ENCODE data around the gene MIGA2.
"Not testable (repeated sequence)": the region's sequence is repeated elsewhere in the genome, so short reads cannot be mapped to it uniquely, and the experiment has no call there.

Gene MIGA2

DNA sequence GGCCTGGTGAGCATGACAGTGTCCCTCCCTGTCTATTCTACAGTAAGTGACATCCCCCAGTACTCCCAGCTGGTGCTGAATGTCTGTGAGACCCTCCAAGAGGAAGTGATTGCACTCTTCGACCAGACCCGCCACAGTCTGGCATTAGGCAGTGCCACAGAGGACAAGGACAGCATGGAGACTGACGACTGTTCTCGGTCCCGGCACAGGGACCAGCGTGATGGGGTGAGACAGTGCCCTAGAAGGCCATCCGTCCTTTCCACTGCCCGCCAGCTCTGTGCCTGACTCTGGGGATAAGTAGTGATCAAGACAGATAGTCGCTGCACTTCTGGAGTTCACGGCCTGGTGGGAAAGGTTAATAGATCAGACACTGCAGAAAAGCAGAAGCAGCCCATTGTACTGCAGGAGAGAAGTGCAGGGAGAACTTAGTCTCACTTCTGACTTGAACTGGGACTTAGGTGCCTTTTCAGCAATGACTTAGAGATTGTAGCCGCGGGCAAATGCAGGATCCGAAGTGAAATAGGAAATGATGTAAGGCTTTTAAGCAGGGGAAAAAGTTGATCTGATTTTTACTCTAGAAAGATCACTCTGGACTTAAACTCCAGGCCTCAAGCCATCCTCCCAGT is 36.7 kb upstream of the MIGA2 start:
- H3K4me3 ChIP-seq (ENCODE audit: control insufficient read depth, low read depth, low read length), result no peak overlapping the region
- TF ChIP-seq, protein P1, sequence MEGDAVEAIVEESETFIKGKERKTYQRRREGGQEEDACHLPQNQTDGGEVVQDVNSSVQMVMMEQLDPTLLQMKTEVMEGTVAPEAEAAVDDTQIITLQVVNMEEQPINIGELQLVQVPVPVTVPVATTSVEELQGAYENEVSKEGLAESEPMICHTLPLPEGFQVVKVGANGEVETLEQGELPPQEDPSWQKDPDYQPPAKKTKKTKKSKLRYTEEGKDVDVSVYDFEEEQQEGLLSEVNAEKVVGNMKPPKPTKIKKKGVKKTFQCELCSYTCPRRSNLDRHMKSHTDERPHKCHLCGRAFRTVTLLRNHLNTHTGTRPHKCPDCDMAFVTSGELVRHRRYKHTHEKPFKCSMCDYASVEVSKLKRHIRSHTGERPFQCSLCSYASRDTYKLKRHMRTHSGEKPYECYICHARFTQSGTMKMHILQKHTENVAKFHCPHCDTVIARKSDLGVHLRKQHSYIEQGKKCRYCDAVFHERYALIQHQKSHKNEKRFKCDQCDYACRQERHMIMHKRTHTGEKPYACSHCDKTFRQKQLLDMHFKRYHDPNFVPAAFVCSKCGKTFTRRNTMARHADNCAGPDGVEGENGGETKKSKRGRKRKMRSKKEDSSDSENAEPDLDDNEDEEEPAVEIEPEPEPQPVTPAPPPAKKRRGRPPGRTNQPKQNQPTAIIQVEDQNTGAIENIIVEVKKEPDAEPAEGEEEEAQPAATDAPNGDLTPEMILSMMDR (IDR thresholded peaks at IDR 0.05; ENCODE audit: control insufficient read depth, insufficient read depth, low read depth, low read length, missing control alignments), result no peak
- no peak for DNase-seq (ENCODE audit: low read depth)

DNA sequence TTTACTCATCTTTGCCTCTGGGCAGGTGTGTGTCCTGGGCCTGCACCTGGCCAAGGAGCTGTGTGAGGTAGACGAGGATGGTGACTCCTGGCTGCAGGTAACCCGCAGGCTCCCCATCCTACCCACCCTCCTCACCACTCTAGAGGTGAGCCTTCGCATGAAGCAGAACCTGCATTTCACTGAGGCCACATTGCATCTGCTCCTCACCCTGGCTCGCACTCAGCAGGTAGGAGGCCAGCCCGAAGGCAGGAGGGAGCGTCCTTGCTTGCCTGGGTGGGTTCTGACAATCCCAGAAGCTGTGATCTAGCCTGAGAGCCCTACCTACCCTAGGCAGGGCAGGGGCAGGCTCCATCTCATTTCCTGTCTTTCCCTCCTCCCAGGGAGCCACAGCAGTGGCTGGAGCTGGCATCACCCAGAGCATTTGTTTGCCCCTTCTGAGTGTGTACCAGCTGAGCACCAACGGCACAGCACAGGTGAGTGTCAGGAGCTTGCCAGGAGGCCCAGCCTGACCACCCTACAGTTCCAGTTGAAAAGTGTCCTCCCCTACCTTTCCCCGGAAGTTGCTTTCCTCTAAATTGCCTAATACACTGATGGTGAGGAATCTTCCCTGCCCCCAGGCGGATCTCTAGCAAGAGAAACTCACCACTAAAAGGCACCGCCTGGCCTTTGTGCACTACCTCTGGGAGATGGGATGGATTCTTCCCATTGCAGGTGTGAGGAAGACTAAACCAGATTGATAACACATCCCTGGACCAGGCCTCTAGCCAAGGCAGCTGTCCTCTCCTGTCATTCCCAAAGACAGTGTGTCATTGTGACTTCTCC is 34.7 kb upstream of the MIGA2 start:
- TF ChIP-seq, protein P1 (IDR thresholded peaks at IDR 0.05; ENCODE audit: control insufficient read depth, insufficient read depth, low read depth, low read length, missing control alignments), result no peak
- no peak overlapping the region for H3K4me3 ChIP-seq (ENCODE audit: control insufficient read depth, low read depth, low read length)
- no peak for DNase-seq (ENCODE audit: low read depth)

DNA sequence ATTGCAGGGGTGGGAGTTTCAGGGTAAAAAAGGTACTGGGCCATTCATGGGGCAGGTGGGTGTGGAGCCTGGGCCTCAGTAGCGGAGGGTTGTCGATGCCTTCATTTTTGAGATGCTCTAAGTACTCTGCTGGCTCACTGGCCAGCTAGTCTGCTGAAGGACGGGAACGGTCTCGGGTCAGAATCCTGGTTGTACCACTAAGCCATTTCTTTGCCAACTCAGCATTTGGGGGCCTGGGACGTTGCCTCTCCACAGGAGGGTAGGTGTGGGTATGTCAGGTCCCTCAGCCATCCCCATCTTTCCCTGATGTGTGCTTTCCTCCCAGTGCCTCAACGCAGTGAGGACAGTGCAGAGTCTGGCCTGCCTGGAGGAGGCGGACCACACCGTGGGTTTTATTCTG is 33.4 kb upstream of the MIGA2 start:
- TF ChIP-seq, protein P1 (IDR thresholded peaks at IDR 0.05; ENCODE audit: control insufficient read depth, insufficient read depth, low read depth, low read length, missing control alignments), result no peak
- no peak overlapping the region for H3K4me3 ChIP-seq (ENCODE audit: control insufficient read depth, low read depth, low read length)
- no peak for DNase-seq (ENCODE audit: low read depth)

DNA sequence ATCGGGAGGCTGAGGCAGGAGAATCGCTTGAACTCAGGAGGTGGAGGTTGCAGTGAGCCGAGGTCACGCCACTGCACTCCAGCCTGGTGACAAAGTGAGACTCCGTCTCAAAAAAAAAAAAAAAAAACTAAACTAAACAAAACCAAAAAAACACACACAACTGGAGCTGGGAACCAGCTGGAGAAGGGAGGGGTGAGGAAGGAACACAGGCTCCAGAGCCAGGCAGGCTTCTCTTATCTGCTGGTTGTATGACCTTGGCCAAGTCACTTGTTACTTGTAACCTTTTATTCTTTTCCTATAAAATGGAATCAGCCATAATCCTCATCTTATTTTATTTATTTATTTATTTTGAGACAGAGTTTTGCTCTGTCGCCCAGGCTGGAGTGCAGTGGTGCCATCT is 32.3 kb upstream of the MIGA2 start:
- not testable (repeated sequence) for H3K4me3 ChIP-seq (ENCODE audit: control insufficient read depth, low read depth, low read length); DNase-seq (ENCODE audit: low read depth)

DNA sequence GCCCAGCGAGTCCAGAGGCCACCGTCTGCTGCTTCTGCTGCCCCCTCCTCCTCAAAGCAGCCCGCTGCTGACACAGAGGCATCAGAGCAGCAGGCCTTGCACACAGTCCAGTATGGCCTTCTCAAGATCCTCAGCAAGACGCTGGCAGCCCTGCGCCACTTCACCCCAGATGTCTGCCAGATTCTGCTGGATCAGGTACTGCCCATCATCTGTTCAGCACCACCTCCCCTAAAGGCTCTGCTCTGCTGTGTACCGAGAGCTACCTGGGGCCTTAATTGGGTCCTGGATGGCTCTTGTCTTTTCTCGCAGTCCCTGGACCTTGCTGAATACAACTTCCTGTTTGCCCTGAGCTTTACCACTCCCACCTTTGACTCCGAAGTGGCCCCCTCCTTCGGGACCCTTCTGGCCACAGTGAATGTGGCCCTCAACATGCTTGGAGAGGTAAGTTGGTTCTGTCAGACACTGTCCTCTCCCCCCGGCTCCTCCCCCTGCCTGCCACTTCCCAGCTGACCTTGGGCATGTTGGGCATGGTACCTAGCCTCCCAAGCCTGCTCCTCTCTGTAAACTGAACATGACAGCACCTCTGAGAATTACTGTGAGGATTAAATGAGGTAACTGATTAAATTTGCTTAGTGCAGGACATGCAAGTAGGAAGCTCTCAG is 31.0 kb upstream of the MIGA2 start:
- H3K4me3 ChIP-seq (ENCODE audit: control insufficient read depth, low read depth, low read length), result no peak overlapping the region
- no peak for DNase-seq (ENCODE audit: low read depth)
- TF ChIP-seq, protein P1 (IDR thresholded peaks at IDR 0.05; ENCODE audit: control insufficient read depth, insufficient read depth, low read depth, low read length, missing control alignments), result no peak

DNA sequence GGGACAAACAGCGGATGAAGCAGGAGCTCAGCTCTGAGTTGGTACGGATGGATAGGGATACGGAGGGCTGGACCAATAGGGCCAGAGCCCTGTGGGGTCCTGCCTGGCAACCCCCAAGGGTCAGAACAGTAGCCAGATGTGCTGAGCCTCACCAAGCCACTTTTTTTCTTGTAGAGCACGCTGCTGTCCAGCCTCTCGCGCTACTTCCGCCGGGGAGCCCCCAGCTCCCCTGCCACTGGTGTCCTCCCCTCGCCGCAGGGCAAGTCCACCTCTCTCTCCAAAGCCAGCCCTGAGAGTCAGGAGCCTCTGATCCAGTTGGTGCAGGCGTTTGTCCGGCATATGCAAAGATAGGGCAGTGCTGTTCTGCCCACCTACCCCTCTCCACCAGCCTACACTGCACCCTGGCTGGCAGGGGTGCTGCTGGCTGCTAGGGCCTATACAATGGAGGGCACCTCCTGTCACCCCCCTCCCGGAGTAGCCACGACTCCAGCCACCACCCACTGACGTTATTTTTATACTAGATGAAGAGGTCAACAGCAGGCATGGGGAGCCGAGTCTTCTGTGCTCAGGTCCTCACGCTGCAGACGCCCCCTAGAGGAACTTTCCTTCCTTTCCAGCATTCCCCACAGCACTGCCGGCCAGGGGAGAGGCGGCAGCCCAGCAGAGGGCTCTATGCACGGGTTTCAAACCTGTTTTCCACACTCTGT is 29.9 kb upstream of the MIGA2 start:
- DNase-seq (ENCODE audit: low read depth), result peak; percentile 23
- no peak overlapping the region for H3K4me3 ChIP-seq (ENCODE audit: control insufficient read depth, low read depth, low read length)
- TF ChIP-seq, protein P1 (IDR thresholded peaks at IDR 0.05; ENCODE audit: control insufficient read depth, insufficient read depth, low read depth, low read length, missing control alignments), result peak; percentile 97
